Subcutaneous adipose tissue (tissue), 4 donors: ENCODE data around the gene LYRM4. TPM values are rescaled to one million over a fixed set of nuclear protein-coding genes. Genes with fewer than 3 reads are reported as not detected.

ENCODE experiments used
- total RNA-seq, 4 donors: library from RNA; depleted of rRNA; stranded (reverse); fragments of >200 nt; gene quantifications; one replicate each; pipeline ENCODE4 v1.1.0, GENCODE V29; 2016
- TF ChIP-seq, protein P1 (sequence below): fragments of 450-650 bp; IDR thresholded peaks from one replicate; pipeline ENCODE4 v1.5.1; 2016; ENCODE audit warnings: low read depth, mild to moderate bottlenecking, control low read depth, antibody characterized with exemption, moderate library complexity

LYRM4 gene
- total RNA-seq, 4 donors from 2014 or later = 22.2 to 25.8 (median 25.1) TPM

DNA sequence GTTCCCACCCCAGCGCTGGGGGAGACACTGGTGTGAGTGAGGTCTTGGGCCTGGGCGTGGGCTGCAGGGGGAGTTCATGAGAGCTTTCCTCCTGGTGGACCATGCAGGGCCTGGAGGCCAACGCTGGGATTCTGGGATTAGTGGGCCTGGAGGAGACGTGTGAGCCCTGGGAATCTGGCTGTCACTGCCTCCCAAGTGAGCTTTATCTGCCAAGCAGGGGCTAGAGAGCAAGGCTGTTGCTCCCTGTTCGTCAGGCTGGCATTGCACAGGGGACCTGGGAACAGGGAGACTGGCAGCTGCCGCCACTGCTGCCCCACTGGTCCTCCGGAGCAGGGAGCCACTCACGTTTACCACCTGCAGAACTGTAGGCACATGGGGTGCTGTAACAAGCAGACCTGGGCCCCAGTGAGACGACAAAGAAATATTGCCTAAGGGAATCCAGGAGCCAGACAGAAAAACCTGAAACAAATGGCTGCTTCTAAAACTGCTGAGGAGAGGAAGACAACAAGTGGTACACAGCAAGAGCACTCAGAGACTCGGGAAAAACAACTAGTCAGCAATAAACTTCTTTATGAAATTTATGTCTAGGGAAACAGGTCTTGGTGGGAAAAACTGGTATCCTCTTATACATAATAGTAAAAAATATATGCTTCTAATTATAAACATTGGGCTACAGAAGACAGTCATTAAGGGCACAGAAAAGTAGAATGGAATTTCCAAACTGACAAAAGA lies 130.4 kb downstream of the LYRM4 start:
- TF ChIP-seq, protein P1, sequence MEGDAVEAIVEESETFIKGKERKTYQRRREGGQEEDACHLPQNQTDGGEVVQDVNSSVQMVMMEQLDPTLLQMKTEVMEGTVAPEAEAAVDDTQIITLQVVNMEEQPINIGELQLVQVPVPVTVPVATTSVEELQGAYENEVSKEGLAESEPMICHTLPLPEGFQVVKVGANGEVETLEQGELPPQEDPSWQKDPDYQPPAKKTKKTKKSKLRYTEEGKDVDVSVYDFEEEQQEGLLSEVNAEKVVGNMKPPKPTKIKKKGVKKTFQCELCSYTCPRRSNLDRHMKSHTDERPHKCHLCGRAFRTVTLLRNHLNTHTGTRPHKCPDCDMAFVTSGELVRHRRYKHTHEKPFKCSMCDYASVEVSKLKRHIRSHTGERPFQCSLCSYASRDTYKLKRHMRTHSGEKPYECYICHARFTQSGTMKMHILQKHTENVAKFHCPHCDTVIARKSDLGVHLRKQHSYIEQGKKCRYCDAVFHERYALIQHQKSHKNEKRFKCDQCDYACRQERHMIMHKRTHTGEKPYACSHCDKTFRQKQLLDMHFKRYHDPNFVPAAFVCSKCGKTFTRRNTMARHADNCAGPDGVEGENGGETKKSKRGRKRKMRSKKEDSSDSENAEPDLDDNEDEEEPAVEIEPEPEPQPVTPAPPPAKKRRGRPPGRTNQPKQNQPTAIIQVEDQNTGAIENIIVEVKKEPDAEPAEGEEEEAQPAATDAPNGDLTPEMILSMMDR = no peak

DNA sequence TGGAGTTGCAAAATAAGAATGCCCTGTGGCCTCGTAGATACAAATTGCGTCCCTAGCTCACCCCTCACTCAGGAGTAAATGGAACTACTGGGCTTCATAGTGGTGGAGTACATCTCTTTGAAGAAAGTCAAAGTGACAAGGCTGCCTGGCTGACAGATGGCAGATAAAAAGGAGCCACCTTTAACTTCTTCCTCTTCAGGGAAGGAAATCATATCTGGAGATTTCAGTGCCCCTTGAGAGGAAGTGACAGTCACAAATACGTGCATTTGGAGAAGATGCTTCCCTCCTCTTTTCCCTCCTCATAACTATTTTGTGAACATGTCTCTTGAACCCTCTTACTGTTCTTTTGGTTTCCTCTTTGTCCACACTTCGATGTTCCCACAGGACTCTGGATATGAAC lies 132.4 kb downstream of the LYRM4 start:
- TF ChIP-seq, protein P1 = no peak

DNA sequence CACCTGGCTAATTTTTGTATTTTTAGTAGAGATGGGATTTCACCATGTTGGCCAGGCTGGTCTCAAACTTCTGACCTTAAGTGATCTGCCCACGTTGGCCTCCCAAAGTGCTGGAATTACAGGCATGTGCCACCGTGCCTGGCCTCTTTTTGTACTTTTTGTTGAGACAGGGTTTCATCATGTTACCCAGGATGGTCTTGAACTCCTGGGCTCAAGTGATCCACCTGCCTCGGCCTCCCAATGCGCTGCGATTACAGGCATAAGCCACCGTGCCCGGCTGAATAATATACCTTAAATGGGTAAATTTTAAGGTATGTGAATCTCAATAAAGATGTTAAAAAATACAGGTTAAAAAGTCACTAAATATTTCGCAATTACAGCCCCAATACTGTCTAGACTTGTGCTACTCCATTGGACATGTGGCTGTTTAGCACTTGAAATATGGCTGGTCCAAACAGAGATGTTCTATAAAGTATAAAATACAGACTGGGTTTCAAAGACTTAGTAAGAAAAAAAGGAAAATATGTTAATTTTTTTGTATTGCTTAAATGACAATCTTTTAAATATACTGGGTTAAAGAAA lies 133.6 kb downstream of the LYRM4 start:
- TF ChIP-seq, protein P1 = no peak

DNA sequence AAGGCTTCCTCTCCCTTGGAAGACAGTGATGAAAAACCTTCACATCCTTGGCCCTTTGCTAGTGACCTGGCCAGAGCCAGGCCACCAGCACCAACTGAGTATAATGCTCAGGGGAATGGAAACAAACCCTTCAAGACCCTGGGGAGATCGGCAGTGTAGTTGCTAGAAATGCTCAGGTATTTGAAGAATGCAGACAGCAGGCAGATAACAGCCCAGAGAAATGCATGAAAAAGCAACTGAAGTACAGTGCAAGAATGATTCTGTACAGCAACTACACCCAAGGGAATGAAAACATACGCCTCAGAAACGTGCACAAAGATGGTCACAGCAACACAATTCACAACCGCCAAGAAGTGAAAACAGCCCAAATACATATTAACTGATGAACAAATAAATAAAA lies 134.5 kb downstream of the LYRM4 start:
- TF ChIP-seq, protein P1 = no peak

DNA sequence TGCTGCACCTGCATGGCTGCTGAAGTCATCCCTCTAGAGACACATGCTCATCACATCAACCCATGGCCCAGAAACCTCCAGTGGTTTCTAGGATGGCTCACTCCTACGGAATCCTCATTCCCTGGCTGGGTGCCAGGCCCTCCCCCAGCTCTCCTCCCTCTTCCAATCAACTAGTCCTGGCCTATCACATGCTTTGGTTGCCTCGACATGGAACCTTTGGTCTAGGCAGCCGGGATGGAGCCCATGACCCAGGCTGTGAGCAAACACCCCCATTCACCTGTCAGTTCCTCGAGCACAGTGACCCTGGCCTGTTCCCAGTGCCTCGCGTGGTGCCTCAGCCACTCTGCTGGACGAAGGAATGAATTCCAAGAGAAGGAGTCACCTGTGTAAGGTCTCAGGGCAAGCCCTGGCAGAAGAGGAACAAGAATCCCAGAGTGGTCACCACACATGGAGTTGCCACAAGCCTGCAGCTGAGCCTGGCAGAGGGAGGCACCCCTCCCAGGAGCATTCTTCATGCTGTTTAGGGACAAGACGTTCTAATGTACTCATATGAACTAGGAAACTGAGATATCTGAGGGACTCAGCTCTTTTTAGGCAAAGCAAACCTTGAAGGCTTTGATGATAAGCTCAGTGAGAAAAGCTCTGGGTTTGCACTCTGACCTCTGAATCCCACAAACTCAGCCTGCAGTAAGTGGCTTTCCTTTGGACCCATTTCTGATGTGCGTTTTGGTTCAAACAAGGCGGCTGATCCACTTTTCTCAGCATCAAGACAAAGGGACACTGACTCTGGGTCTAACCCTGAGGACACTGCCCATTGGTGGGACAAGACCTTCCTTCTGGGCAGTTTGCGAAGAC lies 135.4 kb downstream of the LYRM4 start:
- TF ChIP-seq, protein P1 = no peak

DNA sequence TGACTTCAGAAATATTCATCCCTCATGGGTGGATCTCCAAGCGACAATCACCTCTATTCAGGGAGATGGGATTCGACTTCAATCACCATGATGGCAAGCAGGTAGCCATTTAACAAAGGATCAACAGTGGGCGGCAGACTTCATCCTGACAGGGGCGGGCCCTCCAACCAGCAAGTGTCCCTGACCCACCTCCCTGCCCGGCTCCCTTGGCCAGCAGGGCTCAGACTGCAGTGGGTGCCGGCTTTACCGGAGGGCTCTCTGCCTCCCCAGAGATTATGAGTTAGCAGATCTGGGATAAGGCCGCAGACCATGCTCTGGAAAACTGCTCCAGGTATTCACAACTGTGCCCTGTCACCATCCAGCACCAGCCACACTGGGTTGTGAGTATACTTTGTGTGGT lies 136.2 kb downstream of the LYRM4 start:
- TF ChIP-seq, protein P1 = no peak
